ENCODE data around the gene SREBF1.
A peak's percentile ranks its signal among the peaks of the same experiment; 100 is the strongest.

The SREBF1 gene

GRCh38 chr17:17781591-17782496 lies 54.9 kb downstream of the SREBF1 start:
- no peaks in the 10 kb centered on the region for H3K9me3 ChIP-seq
- peak; percentile 18 to 75 for DNase-seq (ENCODE audit: low spot score in 2 of 2)
- H3K4me3 ChIP-seq, result peak overlapping the region; percentile 27
- H3K4me1 ChIP-seq, result peaks cover 26% of the 10 kb centered on the region
- H3K27me3 ChIP-seq (ENCODE audit: low read depth), result no peaks in the 10 kb centered on the region
- H3K36me3 ChIP-seq (replicated peaks), result no peaks in the 10 kb centered on the region
- in situ Hi-C loops (cut with MboI; ENCODE audit: low sequenced_read_pairs), result no loop called here

GRCh38 chr17:17780922-17781590 lies 55.7 kb downstream of the SREBF1 start:
- peaks cover 26% of the 10 kb centered on the region for H3K4me1 ChIP-seq
- DNase-seq (ENCODE audit: low spot score in 2 of 2), result peak; percentile 35 to 65
- H3K36me3 ChIP-seq (replicated peaks), result no peaks in the 10 kb centered on the region

GRCh38 chr17:17779015-17779611 lies 57.7 kb downstream of the SREBF1 start:
- Histone ChIP-seq H3K4me3 (no peak overlapping the region), H3K36me3 (replicated peaks) (no peaks in the 10 kb centered on the region), H3K4me1 (peaks cover 21% of the 10 kb centered on the region), H3K9me3 (no peaks in the 10 kb centered on the region), H3K27me3 (ENCODE audit: low read depth) (no peaks in the 10 kb centered on the region)
- DNase-seq (ENCODE audit: low spot score in 2 of 2), result no peak
- in situ Hi-C loops (cut with MboI; ENCODE audit: low sequenced_read_pairs), result no loop called here

More at GRCh38 chr17:17780922-17781590, 55.7 kb downstream of the SREBF1 start:
- Histone ChIP-seq H3K27me3 (ENCODE audit: low read depth) (no peaks in the 10 kb centered on the region), H3K4me3 (no peak overlapping the region), H3K9me3 (no peaks in the 10 kb centered on the region)
- in situ Hi-C loops (cut with MboI; ENCODE audit: low sequenced_read_pairs), result no loop called here

GRCh38 chr17:17778308-17779014 lies 58.3 kb downstream of the SREBF1 start:
- Histone ChIP-seq H3K9me3 (no peaks in the 10 kb centered on the region), H3K36me3 (replicated peaks) (no peaks in the 10 kb centered on the region), H3K27me3 (ENCODE audit: low read depth) (no peaks in the 10 kb centered on the region), H3K4me1 (peaks cover 15% of the 10 kb centered on the region), H3K4me3 (no peak overlapping the region)
- in situ Hi-C loops (cut with MboI; ENCODE audit: low sequenced_read_pairs), result no loop called here
- DNase-seq (ENCODE audit: low spot score in 2 of 2), result no peak

GRCh38 chr17:17776889-17777288 lies 59.9 kb downstream of the SREBF1 start:
- H3K4me1 ChIP-seq, result peaks cover 14% of the 10 kb centered on the region
- H3K9me3 ChIP-seq, result no peaks in the 10 kb centered on the region
- in situ Hi-C loops (cut with MboI; ENCODE audit: low sequenced_read_pairs), result no loop called here
- no peaks in the 10 kb centered on the region for H3K36me3 ChIP-seq (replicated peaks)
- no peaks in the 10 kb centered on the region for H3K27me3 ChIP-seq (ENCODE audit: low read depth)
- no peak overlapping the region for H3K4me3 ChIP-seq
- no peak for DNase-seq (ENCODE audit: low spot score in 2 of 2)

- in situ Hi-C loops (cut with MboI; ENCODE audit: low sequenced_read_pairs), result no loop called here
- Histone ChIP-seq H3K4me3 (no peak overlapping the region), H3K27me3 (ENCODE audit: low read depth) (no peaks in the 10 kb centered on the region), H3K4me1 (peaks cover 7% of the 10 kb centered on the region), H3K9me3 (no peaks in the 10 kb centered on the region), H3K36me3 (replicated peaks) (no peaks in the 10 kb centered on the region)
- DNase-seq (ENCODE audit: low spot score in 2 of 2), result no peak
Observed at GRCh38 chr17:17774009-17774881, 62.5 kb downstream of the SREBF1 start.

GRCh38 chr17:17772231-17772630 lies 64.6 kb downstream of the SREBF1 start:
- Histone ChIP-seq H3K27me3 (ENCODE audit: low read depth) (no peaks in the 10 kb centered on the region), H3K4me3 (no peak overlapping the region), H3K4me1 (peaks cover 15% of the 10 kb centered on the region), H3K9me3 (no peaks in the 10 kb centered on the region), H3K36me3 (replicated peaks) (no peaks in the 10 kb centered on the region)
- in situ Hi-C loops (cut with MboI; ENCODE audit: low sequenced_read_pairs), result no loop called here
- no peak for DNase-seq (ENCODE audit: low spot score in 2 of 2)

GRCh38 chr17:17771498-17772201 lies 65.1 kb downstream of the SREBF1 start:
- DNase-seq (ENCODE audit: low spot score in 2 of 2), result no peak
- Histone ChIP-seq H3K4me3 (no peak overlapping the region), H3K9me3 (no peaks in the 10 kb centered on the region), H3K4me1 (peaks cover 21% of the 10 kb centered on the region), H3K36me3 (replicated peaks) (no peaks in the 10 kb centered on the region), H3K27me3 (ENCODE audit: low read depth) (no peaks in the 10 kb centered on the region)
- in situ Hi-C loops (cut with MboI; ENCODE audit: low sequenced_read_pairs), result no loop called here

- no peaks in the 10 kb centered on the region for H3K27me3 ChIP-seq (ENCODE audit: low read depth)
- no peak for DNase-seq (ENCODE audit: low spot score in 2 of 2)
- H3K9me3 ChIP-seq, result no peaks in the 10 kb centered on the region
- H3K36me3 ChIP-seq (replicated peaks), result no peaks in the 10 kb centered on the region
- H3K4me1 ChIP-seq, result peaks cover 27% of the 10 kb centered on the region
- H3K4me3 ChIP-seq, result no peak overlapping the region
- in situ Hi-C loops (cut with MboI; ENCODE audit: low sequenced_read_pairs), result no loop called here
Observed at GRCh38 chr17:17770632-17771044, 66.1 kb downstream of the SREBF1 start.

GRCh38 chr17:17769869-17770631 lies 66.7 kb downstream of the SREBF1 start:
- no peak overlapping the region for H3K4me3 ChIP-seq
- H3K4me1 ChIP-seq, result peaks cover 30% of the 10 kb centered on the region
- H3K27me3 ChIP-seq (ENCODE audit: low read depth), result no peaks in the 10 kb centered on the region
- no peaks in the 10 kb centered on the region for H3K9me3 ChIP-seq
- H3K36me3 ChIP-seq (replicated peaks), result no peaks in the 10 kb centered on the region
- DNase-seq (ENCODE audit: low spot score in 2 of 2), result peak in 1 of 2 experiments; percentile 40
- in situ Hi-C loops (cut with MboI; ENCODE audit: low sequenced_read_pairs), result no loop called here

- Histone ChIP-seq H3K4me3 (no peak overlapping the region), H3K27me3 (ENCODE audit: low read depth) (no peaks in the 10 kb centered on the region), H3K36me3 (replicated peaks) (no peaks in the 10 kb centered on the region), H3K9me3 (no peaks in the 10 kb centered on the region), H3K4me1 (peaks cover 30% of the 10 kb centered on the region)
- in situ Hi-C loops (cut with MboI; ENCODE audit: low sequenced_read_pairs), result no loop called here
- no peak for DNase-seq (ENCODE audit: low spot score in 2 of 2)
Observed at GRCh38 chr17:17768424-17769088, 68.2 kb downstream of the SREBF1 start.
